Mesenchymal stem cell (in vitro differentiated cells and primary cell): ENCODE results near the gene MICU1.

Experiments used
- DNase-seq: peaks from one replicate; pipeline ENCODE4 v3.0.0-alpha.2; 2013
- H2AFZ ChIP-seq: one replicate; pipeline ENCODE4 v1.6.1; 2013; ENCODE audit warnings: low read depth, mild to moderate bottlenecking, control low read depth, inconsistent platforms, low read length, moderate library complexity
- H2AK5ac ChIP-seq: 2 replicates; pipeline ENCODE4 v1.6.1; 2013; ENCODE audit warnings: low read length, moderate library complexity, mild to moderate bottlenecking, inconsistent platforms; ENCODE audit not compliant: severe bottlenecking
- H2BK120ac ChIP-seq: one replicate; pipeline ENCODE4 v1.6.1; 2013; ENCODE audit warnings: low read depth, mild to moderate bottlenecking, inconsistent platforms, low read length, moderate library complexity
- H2BK12ac ChIP-seq, 2 experiments: one replicate each; pipeline ENCODE4 v1.6.1; 2013; ENCODE audit warnings: inconsistent platforms in 2 of 2, low read length in 2 of 2, mild to moderate bottlenecking in 2 of 2, moderate library complexity in 2 of 2, control low read depth in 1 of 2
- H2BK15ac ChIP-seq: one replicate; pipeline ENCODE4 v1.6.1; 2013; ENCODE audit warnings: mild to moderate bottlenecking, low read depth, inconsistent platforms; ENCODE audit not compliant: poor library complexity, severe bottlenecking
- H2BK5ac ChIP-seq: 2 replicates; pipeline ENCODE4 v1.6.1; 2013; ENCODE audit warnings: low read depth, mild to moderate bottlenecking, low read length, control low read depth, inconsistent platforms; ENCODE audit not compliant: poor library complexity, severe bottlenecking
- H3K14ac ChIP-seq, 2 experiments: one replicate each; pipeline ENCODE4 v1.6.1; 2013; ENCODE audit warnings: inconsistent platforms in 2 of 2, low read length in 2 of 2, control low read depth in 1 of 2, mild to moderate bottlenecking in 1 of 2, moderate library complexity in 1 of 2
- H3K18ac ChIP-seq, 2 experiments: one replicate each; pipeline ENCODE4 v1.6.1; 2013; ENCODE audit warnings: inconsistent platforms in 2 of 2, low read length in 2 of 2, control low read depth in 1 of 2, low read depth in 1 of 2, mild to moderate bottlenecking in 1 of 2
- H3K23ac ChIP-seq, 2 experiments: one replicate each; pipeline ENCODE4 v1.6.1; 2013; ENCODE audit warnings: inconsistent platforms in 2 of 2, low read length in 2 of 2, mild to moderate bottlenecking in 2 of 2, moderate library complexity in 2 of 2, control low read depth in 1 of 2
- H3K27ac ChIP-seq: 2 replicates; pipeline ENCODE4 v1.5.1; 2013; ENCODE audit warnings: mild to moderate bottlenecking, moderate library complexity, low read length, control low read depth, inconsistent platforms; ENCODE audit not compliant: poor library complexity, severe bottlenecking
- H3K27me3 ChIP-seq, 2 experiments: 2 replicates each; pipeline versions ENCODE4 v1.6.1 to v1.7.0; 2013; ENCODE audit warnings: low read length in 2 of 2, mild to moderate bottlenecking in 2 of 2, moderate library complexity in 2 of 2, control low read depth in 1 of 2, inconsistent platforms in 1 of 2; ENCODE audit not compliant: control insufficient read depth in 1 of 2, insufficient read depth in 1 of 2
- H3K36me3 ChIP-seq, 2 experiments: 2 replicates each; pipeline versions ENCODE4 v1.6.1 to v1.7.0; 2013; ENCODE audit warnings: low read length in 2 of 2, control low read depth in 1 of 2, inconsistent platforms in 1 of 2, low read depth in 1 of 2, mild to moderate bottlenecking in 1 of 2; ENCODE audit not compliant: insufficient read depth in 2 of 2, control insufficient read depth in 1 of 2
- H3K4ac ChIP-seq, 2 experiments: one replicate each; pipeline ENCODE4 v1.6.1; 2013; ENCODE audit warnings: inconsistent platforms in 2 of 2, low read length in 2 of 2, mild to moderate bottlenecking in 2 of 2, moderate library complexity in 2 of 2, control low read depth in 1 of 2, low read depth in 1 of 2
- H3K4me1 ChIP-seq: 2 replicates; pipeline ENCODE4 v1.6.1; 2013; ENCODE audit warnings: low read depth, low read length, control low read depth; ENCODE audit not compliant: control insufficient read depth, insufficient read depth
- H3K4me2 ChIP-seq: 2 replicates; pipeline ENCODE4 v1.6.1; 2013; ENCODE audit warnings: low read length, mild to moderate bottlenecking, inconsistent platforms; ENCODE audit not compliant: poor library complexity, severe bottlenecking
- H3K4me3 ChIP-seq, 2 experiments: 2 replicates each; pipeline versions ENCODE4 v1.5.1 to v1.7.0; 2013; ENCODE audit warnings: low read length in 2 of 2, mild to moderate bottlenecking in 2 of 2, control low read depth in 1 of 2, low read depth in 1 of 2; ENCODE audit not compliant: insufficient read depth in 1 of 2
- H3K79me1 ChIP-seq: replicated peaks from 2 replicates; pipeline ENCODE4 v1.6.1; 2013; ENCODE audit warnings: mild to moderate bottlenecking, control low read depth, low read length, inconsistent platforms; ENCODE audit not compliant: poor library complexity, severe bottlenecking
- H3K9ac ChIP-seq: 2 replicates; pipeline ENCODE4 v1.7.0; 2013; ENCODE audit warnings: mild to moderate bottlenecking, low read length, moderate library complexity
- H3K9me3 ChIP-seq: 2 replicates; pipeline ENCODE4 v1.7.0; 2013; ENCODE audit warnings: mild to moderate bottlenecking, low read length; ENCODE audit not compliant: control insufficient read depth
- H4K8ac ChIP-seq: one replicate; pipeline ENCODE4 v1.6.1; 2013; ENCODE audit warnings: inconsistent platforms, mild to moderate bottlenecking, low read length, moderate library complexity
- H4K91ac ChIP-seq: one replicate; pipeline ENCODE4 v1.6.1; 2013; ENCODE audit warnings: mild to moderate bottlenecking, low read length, inconsistent platforms
- WGBS: methylation state at CpG from one replicate; pipeline ENCODE4 v1.1.7; 2013; ENCODE audit warnings: mixed read lengths; 5-methylcytosine and 5-hydroxymethylcytosine counted together

The MICU1 gene

GRCh38 chr10:72659694-72660093 is 33.8 kb upstream of the MICU1 start:
- Histone ChIP-seq H2AFZ (no peak overlapping the region), H4K8ac (no peak overlapping the region), H3K36me3 (no peaks in the 10 kb centered on the region), H3K9me3 (no peaks in the 10 kb centered on the region), H3K4me2 (no peak overlapping the region), H2AK5ac (no peak overlapping the region), H3K27me3 (no peaks in the 10 kb centered on the region), H3K27ac (no peak overlapping the region), H2BK12ac (no peak overlapping the region), H3K4me1 (peaks cover 5% of the 10 kb centered on the region), H2BK120ac (no peak overlapping the region), H3K23ac (no peak overlapping the region), H2BK15ac (no peak overlapping the region), H3K79me1 (no peaks in the 10 kb centered on the region), H2BK5ac (no peak overlapping the region), H3K18ac (no peak overlapping the region), H3K4me3 (no peak overlapping the region), H3K14ac (no peak overlapping the region), H4K91ac (no peak overlapping the region), H3K4ac (no peak overlapping the region), H3K9ac (no peak overlapping the region)
- peak; percentile 13 for DNase-seq
- 87% methylated on average over 4 of the region's 8 CpGs for WGBS

GRCh38 chr10:72658696-72659400 is 33.0 kb upstream of the MICU1 start:
- 97% methylated on average over 5 of the region's 5 CpGs for WGBS
- DNase-seq: no peak
- H2AFZ ChIP-seq: no peak overlapping the region
- no peak overlapping the region for H4K91ac ChIP-seq
- H2AK5ac ChIP-seq: no peak overlapping the region
- H3K4me2 ChIP-seq: no peak overlapping the region
- no peaks in the 10 kb centered on the region for H3K79me1 ChIP-seq
- no peak overlapping the region for H2BK120ac ChIP-seq
- H4K8ac ChIP-seq: no peak overlapping the region
- no peak overlapping the region for H3K9ac ChIP-seq
- no peak overlapping the region for H3K14ac ChIP-seq
- no peak overlapping the region for H2BK5ac ChIP-seq
- no peak overlapping the region for H2BK12ac ChIP-seq
- H3K18ac ChIP-seq: no peak overlapping the region
- H3K23ac ChIP-seq: no peak overlapping the region
- no peak overlapping the region for H2BK15ac ChIP-seq
- no peak overlapping the region for H3K4ac ChIP-seq
- H3K27me3 ChIP-seq: no peaks in the 10 kb centered on the region
- no peak overlapping the region for H3K4me3 ChIP-seq
- no peaks in the 10 kb centered on the region for H3K36me3 ChIP-seq
- H3K4me1 ChIP-seq: peaks cover 5% of the 10 kb centered on the region
- H3K9me3 ChIP-seq: no peaks in the 10 kb centered on the region
- H3K27ac ChIP-seq: no peak overlapping the region

GRCh38 chr10:72654720-72655119 is 28.8 kb upstream of the MICU1 start:
- no peak overlapping the region for H3K4ac ChIP-seq
- no peak overlapping the region for H3K27ac ChIP-seq
- H4K8ac ChIP-seq: no peak overlapping the region
- H3K4me1 ChIP-seq: peaks cover 5% of the 10 kb centered on the region
- no peak overlapping the region for H2BK15ac ChIP-seq
- H3K4me3 ChIP-seq: no peak overlapping the region
- H3K14ac ChIP-seq: no peak overlapping the region
- H2AK5ac ChIP-seq: no peak overlapping the region
- no peaks in the 10 kb centered on the region for H3K36me3 ChIP-seq
- H3K27me3 ChIP-seq: no peaks in the 10 kb centered on the region
- 98% methylated on average over 3 of the region's 3 CpGs for WGBS
- H3K9me3 ChIP-seq: no peaks in the 10 kb centered on the region
- H3K18ac ChIP-seq: no peak overlapping the region
- no peak overlapping the region for H2AFZ ChIP-seq
- no peak overlapping the region for H2BK120ac ChIP-seq
- no peak overlapping the region for H4K91ac ChIP-seq
- H2BK12ac ChIP-seq: no peak overlapping the region
- no peak overlapping the region for H2BK5ac ChIP-seq
- no peak overlapping the region for H3K23ac ChIP-seq
- H3K9ac ChIP-seq: no peak overlapping the region
- H3K4me2 ChIP-seq: no peak overlapping the region
- no peaks in the 10 kb centered on the region for H3K79me1 ChIP-seq
- DNase-seq: no peak

GRCh38 chr10:72653383-72654096 is 27.7 kb upstream of the MICU1 start:
- H2BK12ac ChIP-seq: no peak overlapping the region
- H4K8ac ChIP-seq: no peak overlapping the region
- H3K4me1 ChIP-seq: peaks cover under 1% of the 10 kb centered on the region
- H2BK5ac ChIP-seq: no peak overlapping the region
- H2BK120ac ChIP-seq: no peak overlapping the region
- no peak overlapping the region for H2AFZ ChIP-seq
- no peak overlapping the region for H3K14ac ChIP-seq
- H3K18ac ChIP-seq: no peak overlapping the region
- H3K79me1 ChIP-seq: no peaks in the 10 kb centered on the region
- H2AK5ac ChIP-seq: no peak overlapping the region
- H3K4me2 ChIP-seq: no peak overlapping the region
- H2BK15ac ChIP-seq: no peak overlapping the region
- H3K4me3 ChIP-seq: no peak overlapping the region
- no peaks in the 10 kb centered on the region for H3K27me3 ChIP-seq
- H3K36me3 ChIP-seq: no peaks in the 10 kb centered on the region
- WGBS: 87% methylated on average over 4 of the region's 6 CpGs
- H3K9me3 ChIP-seq: no peaks in the 10 kb centered on the region
- H3K27ac ChIP-seq: no peak overlapping the region
- no peak overlapping the region for H3K9ac ChIP-seq
- no peak for DNase-seq
- no peak overlapping the region for H4K91ac ChIP-seq
- H3K4ac ChIP-seq: no peak overlapping the region
- H3K23ac ChIP-seq: no peak overlapping the region
